Measurements from ENCODE around the gene WNK2. TPM values are rescaled to one million over a fixed set of nuclear protein-coding genes. Genes with fewer than 3 reads are reported as not detected.

The WNK2 gene
- total and polyA plus RNA-seq, 2 donors (not counting 3 experiments of a cell fraction or from before 2014, with no cell fraction given): not detected

GRCh38 chr9:93326056-93326455 lies 142.1 kb downstream of the WNK2 start:
- no peak overlapping the region for H3K4me3 ChIP-seq (replicated peaks in 1 of 3; ENCODE audit: insufficient read depth in 1 of 3, low read depth in 1 of 3, low read length in 3 of 3)
- FAIRE-seq: no peak
- H3K79me2 ChIP-seq (ENCODE audit: control insufficient read depth, insufficient read depth, low read length): no peaks in the 10 kb centered on the region
- POLR2A ChIA-PET: interaction anchor here (0.7 kb wide), 1 partner anchor 161 kb away, joined by 9 read pairs; no protein-coding TSS in a partner anchor
- no peak overlapping the region for H3K4me2 ChIP-seq (ENCODE audit: insufficient read depth, low read length)
- H3K4me1 ChIP-seq (ENCODE audit: control insufficient read depth, extremely low read depth, insufficient read depth, low read length): no peaks in the 10 kb centered on the region
- BruUV-seq (replicated peaks): no TSS peak
- no peak overlapping the region for H3K27ac ChIP-seq (ENCODE audit: insufficient read depth, low read depth, low read length)
- no peaks in the 10 kb centered on the region for H3K9me3 ChIP-seq (replicated peaks; ENCODE audit: control insufficient read depth, insufficient read depth, low read length)
- no peaks in the 10 kb centered on the region for H3K27me3 ChIP-seq (ENCODE audit: control insufficient read depth in 2 of 2, insufficient read depth in 2 of 2, low read length in 2 of 2)
- CTCF ChIA-PET: interaction anchor here (0.6 to 0.7 kb wide), 2 partner anchors 23 to 271 kb away, joined by 3 read pairs; no protein-coding TSS in a partner anchor
- H4K20me1 ChIP-seq (replicated peaks; ENCODE audit: control insufficient read depth, extremely low read depth, insufficient read depth, low read length): no peaks in the 10 kb centered on the region
- H3K9me1 ChIP-seq (replicated peaks; ENCODE audit: control insufficient read depth, extremely low read depth, insufficient read depth, low read length): no peaks in the 10 kb centered on the region
- no peak overlapping the region for H3K9ac ChIP-seq (replicated peaks; ENCODE audit: extremely low read depth, insufficient read depth, low read length)
- dilution Hi-C loops (cut with MboI; ENCODE audit: extremely low pct_ligation_motif_present, low sequenced_read_pairs): no loop called here
- TF ChIP-seq MYC (IDR thresholded peaks at IDR 0.05; ENCODE audit: low read depth, low read length) (no peak), CTCF (IDR thresholded peaks at IDR 0.05; ENCODE audit: extremely low read depth in 1 of 2, insufficient read depth in 1 of 2, low read depth in 1 of 2, low read length in 2 of 2) (no peak), EZH2 (IDR thresholded peaks at IDR 0.05; ENCODE audit: borderline replicate concordance, low read depth, low read length, severe bottlenecking) (no peak), POLR2AphosphoS5 (IDR thresholded peaks at IDR 0.05; ENCODE audit: insufficient read depth, low read depth, low read length) (no peak), FOS (IDR thresholded peaks at IDR 0.05; ENCODE audit: borderline replicate concordance, insufficient read depth, low read length) (no peak), JUN (IDR thresholded peaks at IDR 0.05; ENCODE audit: borderline replicate concordance, insufficient read depth, insufficient read length, low read depth) (no peak), POLR2A (IDR thresholded peaks at IDR 0.05; ENCODE audit: low read depth, low read length) (no peak), MAX (IDR thresholded peaks at IDR 0.05; ENCODE audit: insufficient read depth, insufficient read length) (no peak), GATA2 (IDR thresholded peaks at IDR 0.05; ENCODE audit: insufficient read depth, insufficient read length, low read depth, low read length) (no peak)
- H2AFZ ChIP-seq (ENCODE audit: low read depth, low read length): no peak overlapping the region
- no peaks in the 10 kb centered on the region for H3K36me3 ChIP-seq (ENCODE audit: control insufficient read depth in 2 of 2, extremely low read depth in 1 of 2, insufficient read depth in 2 of 2, low read length in 2 of 2)
- no peak for DNase-seq (ENCODE audit: low read depth, low spot score)
- intact Hi-C loops (cut with micrococcal nuclease): no loop called here

Data from endothelial cell of umbilical vein (primary cell).